NT2/D1 (cell line): ENCODE measurements around the gene RIC8A.
"Not testable (repeated sequence)": the region's sequence is repeated elsewhere in the genome, so short reads cannot be mapped to it uniquely, and the experiment has no call there.

Source experiments
- SUZ12 ChIP-seq: IDR thresholded peaks from 2 replicates; pipeline ENCODE4 v1.6.1; 2011; ENCODE audit not compliant: insufficient read length, insufficient read depth; ENCODE audit errors: extremely low read depth
- YY1 ChIP-seq: IDR thresholded peaks from 2 replicates; pipeline ENCODE4 v1.6.1; 2011; ENCODE audit not compliant: insufficient read length, insufficient read depth

- TF ChIP-seq YY1, SUZ12: not testable (repeated sequence)
Measured at GRCh38 chr11:192674-193128, 14.8 kb upstream of the RIC8A start, which contains the start of gene SCGB1C1.
